GM18907 (cell line): ENCODE measurements around the gene IQCK.

Source experiments
- ATAC-seq: cut with Tn5 transposase; IDR thresholded peaks from one replicate; pipeline ENCODE4 v1.9.1; 2021; ENCODE audit warnings: mild to moderate bottlenecking, moderate library complexity; ENCODE audit not compliant: unreplicated experiment

Gene IQCK

GRCh38 chr16:19698480-19699465 is 19.3 kb upstream of the IQCK start:
- no peak for ATAC-seq

GRCh38 chr16:19699472-19699871 is 18.6 kb upstream of the IQCK start:
- no peak for ATAC-seq

- no peak for ATAC-seq
These were observed 17.7 kb upstream of the IQCK start for GRCh38 chr16:19700319-19700781.

- ATAC-seq: no peak
These were observed 17.0 kb upstream of the IQCK start for GRCh38 chr16:19701091-19701490.

- no peak for ATAC-seq
These were observed 14.7 kb upstream of the IQCK start for GRCh38 chr16:19703172-19703889.

GRCh38 chr16:19704321-19705145 is 13.5 kb upstream of the IQCK start:
- ATAC-seq: no peak

- ATAC-seq: no peak
These were observed 12.9 kb upstream of the IQCK start for GRCh38 chr16:19705146-19705501.

- ATAC-seq: no peak
These were observed 12.2 kb upstream of the IQCK start for GRCh38 chr16:19705843-19706242.

GRCh38 chr16:19706846-19707245 is 11.2 kb upstream of the IQCK start:
- ATAC-seq: no peak

- no peak for ATAC-seq
These were observed 10.3 kb upstream of the IQCK start for GRCh38 chr16:19707569-19708295.

- no peak for ATAC-seq
These were observed 9.5 kb upstream of the IQCK start for GRCh38 chr16:19708296-19709205.

- no peak for ATAC-seq
These were observed 8.5 kb upstream of the IQCK start for GRCh38 chr16:19709381-19710136.

GRCh38 chr16:19710191-19710908 is 7.7 kb upstream of the IQCK start:
- ATAC-seq: no peak

- ATAC-seq: no peak
These were observed 7.0 kb upstream of the IQCK start for GRCh38 chr16:19710991-19711545.

GRCh38 chr16:19711643-19712042 is 6.4 kb upstream of the IQCK start:
- ATAC-seq: no peak

- ATAC-seq: no peak
These were observed 5.5 kb upstream of the IQCK start for GRCh38 chr16:19712418-19713058.

GRCh38 chr16:19713697-19714096 is 4.4 kb upstream of the IQCK start:
- ATAC-seq: no peak
